Measurements from ENCODE around the gene LRRC73.

LRRC73 gene

GRCh38 chr6:43509142-43509983, 783 bp downstream of the LRRC73 start:
- DNase-seq (ENCODE audit: low spot score) = no peak
- in situ Hi-C loops (cut with MboI; ENCODE audit: low pct_unique_long_range_greater_than_20kb, low sequenced_read_pairs, unreplicated experiment) = loop anchor here (10.0 kb wide), 1 partner anchor 255 kb away; no protein-coding TSS in a partner anchor
- TF ChIP-seq, protein P1, sequence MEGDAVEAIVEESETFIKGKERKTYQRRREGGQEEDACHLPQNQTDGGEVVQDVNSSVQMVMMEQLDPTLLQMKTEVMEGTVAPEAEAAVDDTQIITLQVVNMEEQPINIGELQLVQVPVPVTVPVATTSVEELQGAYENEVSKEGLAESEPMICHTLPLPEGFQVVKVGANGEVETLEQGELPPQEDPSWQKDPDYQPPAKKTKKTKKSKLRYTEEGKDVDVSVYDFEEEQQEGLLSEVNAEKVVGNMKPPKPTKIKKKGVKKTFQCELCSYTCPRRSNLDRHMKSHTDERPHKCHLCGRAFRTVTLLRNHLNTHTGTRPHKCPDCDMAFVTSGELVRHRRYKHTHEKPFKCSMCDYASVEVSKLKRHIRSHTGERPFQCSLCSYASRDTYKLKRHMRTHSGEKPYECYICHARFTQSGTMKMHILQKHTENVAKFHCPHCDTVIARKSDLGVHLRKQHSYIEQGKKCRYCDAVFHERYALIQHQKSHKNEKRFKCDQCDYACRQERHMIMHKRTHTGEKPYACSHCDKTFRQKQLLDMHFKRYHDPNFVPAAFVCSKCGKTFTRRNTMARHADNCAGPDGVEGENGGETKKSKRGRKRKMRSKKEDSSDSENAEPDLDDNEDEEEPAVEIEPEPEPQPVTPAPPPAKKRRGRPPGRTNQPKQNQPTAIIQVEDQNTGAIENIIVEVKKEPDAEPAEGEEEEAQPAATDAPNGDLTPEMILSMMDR (IDR thresholded peaks at IDR 0.05; ENCODE audit: extremely low read depth, insufficient read depth, missing control alignments) = no peak

DNA sequence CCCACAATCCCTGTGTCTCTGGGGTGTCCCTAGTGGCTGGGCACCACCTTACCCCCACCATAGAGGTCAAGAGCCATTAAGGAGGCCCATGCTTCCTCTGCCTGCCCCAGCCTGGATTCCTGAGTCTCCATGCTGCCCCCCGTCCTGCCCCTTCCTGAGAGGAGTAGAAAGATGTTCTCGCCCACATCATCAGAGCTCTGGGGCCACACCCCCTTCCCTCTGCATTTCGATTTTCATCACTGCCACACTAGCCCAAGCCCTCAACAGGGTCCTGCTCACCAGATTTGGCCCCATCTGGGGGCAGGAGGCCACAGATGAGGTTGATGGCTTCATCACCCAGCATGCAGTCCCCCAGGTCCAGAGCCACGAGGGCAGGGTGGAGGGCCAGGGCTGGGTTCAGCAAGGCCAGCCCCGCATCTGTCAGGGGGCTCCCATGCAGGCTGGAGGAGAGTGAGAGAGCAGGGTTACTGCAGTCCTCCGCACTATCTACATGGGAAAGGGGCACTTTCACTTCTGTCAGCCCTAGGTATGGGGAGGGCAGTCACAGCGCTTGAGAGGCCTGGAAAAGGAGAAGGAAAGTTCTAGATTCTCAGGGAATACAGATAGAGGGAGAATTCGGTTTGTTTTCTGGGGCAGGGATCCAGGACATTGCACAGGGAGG, 1.5 kb downstream of the LRRC73 start:
- in situ Hi-C loops (cut with MboI; ENCODE audit: low pct_unique_long_range_greater_than_20kb, low sequenced_read_pairs, unreplicated experiment) = loop anchor here (10.0 kb wide), 1 partner anchor 254 kb away; no protein-coding TSS in a partner anchor
- DNase-seq (ENCODE audit: low spot score) = no peak
- TF ChIP-seq, protein P1 (IDR thresholded peaks at IDR 0.05; ENCODE audit: extremely low read depth, insufficient read depth, missing control alignments) = no peak

DNA sequence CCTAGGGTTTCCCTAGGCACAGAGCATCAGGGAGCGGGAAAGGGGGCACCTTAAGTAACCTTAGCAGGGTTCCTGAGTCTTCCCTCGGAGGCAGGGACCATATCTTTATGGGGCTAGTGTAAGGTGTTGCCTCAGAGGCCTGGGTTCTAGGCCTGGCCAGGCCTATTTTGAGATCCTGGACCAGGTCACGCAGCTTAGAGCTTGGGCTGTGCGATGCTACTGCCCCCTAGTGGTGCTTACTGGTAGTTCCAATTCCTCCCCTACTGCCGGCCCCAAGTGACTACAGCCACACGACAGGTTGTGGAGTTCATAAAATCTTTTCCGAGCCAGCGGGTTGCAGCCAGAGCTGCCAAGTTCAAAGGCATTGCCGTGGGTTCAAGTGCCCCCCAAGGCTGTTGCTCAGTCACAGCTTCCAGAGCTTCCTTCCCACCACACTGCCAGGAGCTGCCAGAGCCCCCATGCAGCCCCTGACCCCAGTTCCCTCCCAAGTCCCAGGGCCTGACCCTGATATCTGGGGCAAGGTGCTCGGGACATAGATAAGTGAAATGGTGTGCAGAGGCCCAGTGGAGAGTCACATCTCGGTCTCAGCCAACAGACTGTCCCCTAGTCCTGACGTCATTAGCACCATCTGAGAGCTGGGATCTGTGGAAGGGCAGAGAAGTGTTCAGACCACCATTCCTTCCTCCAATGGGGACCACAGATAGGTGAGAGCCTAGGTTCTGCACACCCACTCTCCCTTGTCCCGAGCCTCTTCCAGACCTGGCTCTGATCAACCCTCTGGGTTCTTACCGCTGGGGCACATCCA, 3.3 kb downstream of the LRRC73 start:
- DNase-seq (ENCODE audit: low spot score) = peak; percentile 89
- TF ChIP-seq, protein P1 (IDR thresholded peaks at IDR 0.05; ENCODE audit: extremely low read depth, insufficient read depth, missing control alignments) = peak; percentile 90
- in situ Hi-C loops (cut with MboI; ENCODE audit: low pct_unique_long_range_greater_than_20kb, low sequenced_read_pairs, unreplicated experiment) = loop anchor here (10.0 kb wide), 1 partner anchor 252 kb away; no protein-coding TSS in a partner anchor

- no peak for DNase-seq (ENCODE audit: low spot score)
- in situ Hi-C loops (cut with MboI; ENCODE audit: low pct_unique_long_range_greater_than_20kb, low sequenced_read_pairs, unreplicated experiment) = loop anchor here (10.0 kb wide), 1 partner anchor 251 kb away; no protein-coding TSS in a partner anchor
- TF ChIP-seq, protein P1 (IDR thresholded peaks at IDR 0.05; ENCODE audit: extremely low read depth, insufficient read depth, missing control alignments) = no peak
These were observed 4.0 kb downstream of the LRRC73 start for GRCh38 chr6:43506171-43506570.

- TF ChIP-seq, protein P1 (IDR thresholded peaks at IDR 0.05; ENCODE audit: extremely low read depth, insufficient read depth, missing control alignments) = no peak
- no peak for DNase-seq (ENCODE audit: low spot score)
- in situ Hi-C loops (cut with MboI; ENCODE audit: low pct_unique_long_range_greater_than_20kb, low sequenced_read_pairs, unreplicated experiment) = loop anchor here (10.0 kb wide), 1 partner anchor 251 kb away; no protein-coding TSS in a partner anchor
These were observed 4.4 kb downstream of the LRRC73 start for GRCh38 chr6:43505718-43506117.

All from GM13977 (cell line).